ENCODE data around the gene SYT8.
A peak's percentile ranks its signal among the peaks of the same experiment; 100 is the strongest.

Gene SYT8

DNA sequence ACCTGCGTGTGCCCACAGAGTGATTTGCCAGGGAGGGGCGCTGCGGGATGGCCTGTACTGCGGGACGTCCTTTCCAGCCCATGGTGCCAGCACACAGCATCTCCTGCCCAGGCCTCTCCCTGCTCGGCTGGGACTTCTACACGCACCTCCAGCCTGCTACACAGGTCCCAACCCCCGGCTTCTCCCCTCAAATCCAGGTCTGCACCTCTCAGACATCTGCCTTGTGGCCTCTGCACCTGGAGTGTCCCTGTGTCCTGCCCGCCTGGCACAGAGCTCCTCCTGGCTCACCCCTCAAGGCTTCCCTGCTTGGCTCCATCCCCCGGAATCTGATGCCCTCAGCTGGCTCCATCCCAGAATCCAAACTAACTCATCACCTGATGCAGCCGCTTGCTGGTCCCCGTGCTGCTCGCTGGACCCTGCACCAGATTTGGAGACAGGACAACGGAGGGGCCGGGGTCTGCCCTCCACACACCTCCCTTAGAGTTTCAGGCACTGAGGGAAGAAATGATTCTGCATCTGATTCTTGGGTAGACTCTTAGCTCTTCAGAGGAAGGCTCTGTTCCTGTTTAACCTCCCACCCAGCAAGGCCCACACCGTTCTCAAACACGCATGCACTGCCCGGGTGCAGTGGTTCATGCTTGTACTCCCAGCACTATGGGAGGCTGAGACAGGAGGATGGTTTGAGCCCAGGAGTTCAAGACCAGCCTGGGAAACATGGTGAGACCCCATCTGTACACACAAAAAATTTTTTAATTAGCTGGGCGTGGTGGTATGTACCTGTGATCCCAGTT is 14.0 kb downstream of the SYT8 start:
- Histone ChIP-seq H3K27me3 (no peaks in the 10 kb centered on the region), H3K9me3 (no peaks in the 10 kb centered on the region), H3K27ac (peak overlapping the region; percentile 100), H3K36me3 (no peaks in the 10 kb centered on the region), H3K4me3 (ENCODE audit: low read depth in 1 of 2, low read length in 1 of 2) (peak overlapping the region in 1 of 2 experiments; percentile 81), H3K4me1 (ENCODE audit: control insufficient read depth in 1 of 2, insufficient read depth in 1 of 2, low read depth in 1 of 2, low read length in 1 of 2) (peaks cover 85 to 91% of the 10 kb centered on the region in 2 experiments)
- TF ChIP-seq, protein P1, sequence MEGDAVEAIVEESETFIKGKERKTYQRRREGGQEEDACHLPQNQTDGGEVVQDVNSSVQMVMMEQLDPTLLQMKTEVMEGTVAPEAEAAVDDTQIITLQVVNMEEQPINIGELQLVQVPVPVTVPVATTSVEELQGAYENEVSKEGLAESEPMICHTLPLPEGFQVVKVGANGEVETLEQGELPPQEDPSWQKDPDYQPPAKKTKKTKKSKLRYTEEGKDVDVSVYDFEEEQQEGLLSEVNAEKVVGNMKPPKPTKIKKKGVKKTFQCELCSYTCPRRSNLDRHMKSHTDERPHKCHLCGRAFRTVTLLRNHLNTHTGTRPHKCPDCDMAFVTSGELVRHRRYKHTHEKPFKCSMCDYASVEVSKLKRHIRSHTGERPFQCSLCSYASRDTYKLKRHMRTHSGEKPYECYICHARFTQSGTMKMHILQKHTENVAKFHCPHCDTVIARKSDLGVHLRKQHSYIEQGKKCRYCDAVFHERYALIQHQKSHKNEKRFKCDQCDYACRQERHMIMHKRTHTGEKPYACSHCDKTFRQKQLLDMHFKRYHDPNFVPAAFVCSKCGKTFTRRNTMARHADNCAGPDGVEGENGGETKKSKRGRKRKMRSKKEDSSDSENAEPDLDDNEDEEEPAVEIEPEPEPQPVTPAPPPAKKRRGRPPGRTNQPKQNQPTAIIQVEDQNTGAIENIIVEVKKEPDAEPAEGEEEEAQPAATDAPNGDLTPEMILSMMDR (IDR thresholded peaks at IDR 0.05): no peak

DNA sequence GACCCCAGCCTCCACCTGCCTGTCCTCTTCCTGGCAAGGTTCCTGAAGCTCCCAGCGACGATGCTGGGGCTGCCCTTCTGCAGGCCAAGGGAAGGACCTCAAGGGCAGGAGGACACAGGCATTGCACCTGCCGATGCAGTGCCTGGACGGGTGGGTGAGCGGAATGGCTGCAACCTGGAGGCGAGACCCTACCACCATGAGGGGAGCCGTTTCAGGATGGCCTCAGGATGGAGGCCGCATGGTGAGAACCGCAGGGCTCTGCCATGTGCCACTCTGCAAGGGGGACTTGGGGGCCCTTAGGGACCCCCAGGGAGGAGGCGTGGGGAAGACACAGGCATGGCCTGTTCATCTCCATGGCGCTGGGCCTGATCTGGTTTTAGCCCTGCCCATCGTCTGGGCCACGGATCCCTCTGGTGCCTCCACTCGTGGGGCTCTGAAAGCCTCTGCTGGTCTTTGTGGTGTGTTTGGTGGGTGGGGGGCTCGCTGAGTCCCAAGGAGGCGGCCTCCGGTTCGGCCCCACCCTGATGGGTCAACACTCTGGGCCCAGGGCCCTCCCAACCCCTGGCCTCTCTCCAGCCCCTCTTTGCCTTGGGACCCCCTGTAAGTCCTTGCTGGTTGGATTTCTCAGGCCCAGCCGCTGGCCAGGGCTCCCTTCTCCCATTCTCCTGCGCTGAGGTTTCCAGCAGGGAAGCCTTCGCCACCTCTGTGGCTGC is 16.8 kb downstream of the SYT8 start:
- TF ChIP-seq, protein P1 (IDR thresholded peaks at IDR 0.05): no peak
- peak overlapping the region; percentile 100 for H3K27ac ChIP-seq
- no peaks in the 10 kb centered on the region for H3K9me3 ChIP-seq
- no peaks in the 10 kb centered on the region for H3K27me3 ChIP-seq
- H3K4me3 ChIP-seq (ENCODE audit: low read depth in 1 of 2, low read length in 1 of 2): peak overlapping the region; percentile 81 to 100
- peaks cover 25% of the 10 kb centered on the region for H3K36me3 ChIP-seq
- peaks cover 85 to 91% of the 10 kb centered on the region in 2 experiments for H3K4me1 ChIP-seq (ENCODE audit: control insufficient read depth in 1 of 2, insufficient read depth in 1 of 2, low read depth in 1 of 2, low read length in 1 of 2)

DNA sequence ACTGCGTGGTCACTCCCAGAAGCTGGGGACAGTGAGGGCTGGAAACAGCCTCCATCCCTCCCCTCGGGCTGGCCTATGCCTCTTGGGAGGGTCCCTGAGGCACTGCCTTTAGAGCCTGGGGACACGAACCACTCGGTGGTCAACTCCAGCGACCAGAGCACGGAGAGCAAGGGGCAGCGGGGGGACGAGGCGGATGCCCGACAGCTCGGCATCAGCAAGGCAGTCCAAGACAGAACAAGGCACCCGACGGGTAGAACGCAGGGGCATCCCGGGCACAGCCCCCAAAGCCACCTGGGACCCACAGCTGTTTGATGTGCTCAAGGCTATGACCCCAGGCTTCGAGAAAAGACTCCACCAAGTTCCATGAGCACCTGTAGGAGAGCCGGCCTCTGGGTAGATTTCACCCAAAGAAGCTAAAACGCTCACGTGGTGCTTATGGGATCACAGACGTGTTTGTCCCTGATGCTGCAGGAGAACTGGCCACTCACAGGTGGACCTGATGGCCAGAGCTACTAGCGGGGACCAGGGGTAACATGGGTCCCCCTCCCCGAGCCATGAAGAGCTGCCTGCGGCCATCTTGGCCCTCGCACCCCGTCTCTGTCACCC is 17.6 kb downstream of the SYT8 start:
- Histone ChIP-seq H3K27ac (peak overlapping the region; percentile 100), H3K4me1 (ENCODE audit: control insufficient read depth in 1 of 2, insufficient read depth in 1 of 2, low read depth in 1 of 2, low read length in 1 of 2) (peaks cover 85 to 91% of the 10 kb centered on the region in 2 experiments), H3K27me3 (no peaks in the 10 kb centered on the region), H3K36me3 (peaks cover 33% of the 10 kb centered on the region), H3K4me3 (ENCODE audit: low read depth in 1 of 2, low read length in 1 of 2) (peak overlapping the region; percentile 81 to 100), H3K9me3 (no peaks in the 10 kb centered on the region)
- TF ChIP-seq, protein P1 (IDR thresholded peaks at IDR 0.05): no peak

DNA sequence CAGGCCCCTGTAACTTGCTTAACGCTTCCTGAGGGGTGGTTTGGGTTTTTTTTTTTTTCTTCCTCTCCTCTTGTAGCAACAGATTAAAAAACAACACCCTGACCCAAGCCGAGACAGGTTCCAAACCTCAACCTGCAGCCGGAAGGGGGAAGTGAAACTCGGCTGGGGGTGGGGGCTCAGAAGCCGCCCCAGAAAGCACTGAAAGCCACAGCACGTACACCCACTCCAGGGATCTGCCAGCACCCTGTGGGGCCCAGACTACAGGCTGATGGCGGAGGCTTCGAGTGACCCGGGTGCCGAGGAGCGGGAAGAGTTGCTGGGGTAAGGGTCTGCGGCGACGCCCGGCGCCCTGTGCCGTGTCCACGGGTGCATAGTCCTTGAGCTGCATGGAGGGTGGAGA is 18.1 kb downstream of the SYT8 start, which contains the start of gene LSP1:
TSS of gene LSP1 (plus strand) at position 208 of the 400 bp plus-strand sequence. CDS start at position 269, 61 bp downstream.
- Histone ChIP-seq H3K27ac (peak within 1 kb of the TSS; percentile 100), H3K4me3 (ENCODE audit: low read depth in 1 of 2, low read length in 1 of 2) (peak within 1 kb of the TSS; percentile 81 to 100), H3K36me3 (peaks cover 38% of the 10 kb centered on the region), H3K9me3 (no peaks in the 10 kb centered on the region), H3K27me3 (no peaks in the 10 kb centered on the region), H3K4me1 (ENCODE audit: control insufficient read depth in 1 of 2, insufficient read depth in 1 of 2, low read depth in 1 of 2, low read length in 1 of 2) (peaks cover 85 to 91% of the 10 kb centered on the region in 2 experiments)
- TF ChIP-seq, protein P1 (IDR thresholded peaks at IDR 0.05): peak; percentile 60

DNA sequence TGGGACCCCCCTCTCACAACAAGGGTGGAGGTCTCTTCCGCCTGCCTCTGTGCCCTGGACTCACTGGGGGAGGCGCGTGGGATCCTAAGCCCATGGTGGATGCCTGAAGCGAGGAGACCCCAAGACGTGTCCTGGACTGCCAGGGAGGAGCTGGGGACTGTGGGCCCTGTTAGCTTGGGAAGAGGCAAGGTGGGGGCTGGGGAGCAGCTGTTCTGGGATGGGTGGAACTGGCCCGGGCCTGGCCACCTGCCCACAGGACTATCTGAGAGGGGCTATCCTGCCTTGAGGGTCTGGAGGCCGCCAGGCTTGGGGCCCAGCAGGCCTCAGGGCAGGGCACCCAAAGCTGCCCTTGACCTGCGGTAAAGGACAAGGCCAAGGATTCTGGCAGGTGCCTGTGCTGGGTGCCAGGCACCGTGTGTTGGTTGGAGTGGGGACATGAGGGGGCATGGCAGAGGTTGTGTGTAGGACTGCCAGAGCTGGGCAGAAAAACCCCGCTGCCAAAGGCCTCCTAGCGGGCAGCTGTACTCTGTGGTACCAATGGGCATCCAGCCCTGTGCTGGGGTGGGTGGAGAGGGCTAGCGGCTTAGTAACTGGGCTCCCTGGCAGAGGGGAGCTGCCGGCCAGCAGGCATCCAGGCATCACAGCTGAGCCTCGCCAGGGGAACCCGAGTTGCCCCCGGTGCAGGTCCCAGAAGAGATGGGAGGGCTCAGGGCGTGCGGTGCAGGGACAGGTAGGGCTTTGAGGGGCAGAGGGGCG is 18.8 kb downstream of the SYT8 start:
- Histone ChIP-seq H3K27me3 (no peaks in the 10 kb centered on the region), H3K9me3 (no peaks in the 10 kb centered on the region), H3K27ac (peak overlapping the region; percentile 100), H3K4me1 (ENCODE audit: control insufficient read depth in 1 of 2, insufficient read depth in 1 of 2, low read depth in 1 of 2, low read length in 1 of 2) (peaks cover 85 to 91% of the 10 kb centered on the region in 2 experiments), H3K4me3 (ENCODE audit: low read depth in 1 of 2, low read length in 1 of 2) (peak overlapping the region; percentile 81 to 100), H3K36me3 (peaks cover 44% of the 10 kb centered on the region)
- TF ChIP-seq, protein P1 (IDR thresholded peaks at IDR 0.05): no peak
